Gastrocnemius medialis (tissue), 4 donors: ENCODE results near the gene P4HA2.

Experiments
- POLR2A ChIP-seq, 2 donors: fragments of 450-650 bp; IDR thresholded peaks; one replicate each; pipeline ENCODE4 v1.6.1; 2017; ENCODE audit warnings: antibody characterized with exemption in 2 of 2, mild to moderate bottlenecking in 2 of 2, moderate library complexity in 2 of 2
- TF ChIP-seq, protein P1 (sequence below), 5 experiments: fragments of 450-650 bp in 3 of 5; fragments of 200-600 bp in 2 of 5; sonication (generic) in 2 of 5; IDR thresholded peaks in 4 of 5; conservative IDR thresholded peaks in 1 of 5; 1 replicate in 4 of 5; 2 replicates in 1 of 5; pipeline ENCODE4 v1.5.1; 2016 to 2019; ENCODE audit warnings: antibody characterized with exemption in 5 of 5, mild to moderate bottlenecking in 3 of 5, moderate library complexity in 3 of 5

DNA sequence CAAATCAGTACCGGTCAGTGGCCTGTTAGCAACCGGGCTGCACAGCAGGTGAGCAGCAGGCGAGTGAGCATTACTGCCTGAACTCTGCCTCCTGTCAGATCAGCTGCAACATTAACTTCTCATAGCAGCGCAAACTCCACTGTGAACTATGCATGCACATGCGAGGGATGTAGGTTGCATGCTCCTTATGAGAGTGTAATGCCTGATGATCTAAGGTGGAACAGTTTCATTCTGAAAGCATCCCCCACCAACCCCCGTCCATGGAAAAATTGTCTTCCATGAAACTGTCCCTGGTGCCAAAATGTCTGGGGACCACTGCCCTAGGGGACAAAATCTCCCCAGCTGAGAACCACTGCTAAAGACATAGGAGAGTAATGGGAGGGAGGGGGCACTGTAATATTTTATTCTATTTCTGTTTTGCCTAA is 51.1 kb downstream of the P4HA2 start:
- TF ChIP-seq, protein P1, sequence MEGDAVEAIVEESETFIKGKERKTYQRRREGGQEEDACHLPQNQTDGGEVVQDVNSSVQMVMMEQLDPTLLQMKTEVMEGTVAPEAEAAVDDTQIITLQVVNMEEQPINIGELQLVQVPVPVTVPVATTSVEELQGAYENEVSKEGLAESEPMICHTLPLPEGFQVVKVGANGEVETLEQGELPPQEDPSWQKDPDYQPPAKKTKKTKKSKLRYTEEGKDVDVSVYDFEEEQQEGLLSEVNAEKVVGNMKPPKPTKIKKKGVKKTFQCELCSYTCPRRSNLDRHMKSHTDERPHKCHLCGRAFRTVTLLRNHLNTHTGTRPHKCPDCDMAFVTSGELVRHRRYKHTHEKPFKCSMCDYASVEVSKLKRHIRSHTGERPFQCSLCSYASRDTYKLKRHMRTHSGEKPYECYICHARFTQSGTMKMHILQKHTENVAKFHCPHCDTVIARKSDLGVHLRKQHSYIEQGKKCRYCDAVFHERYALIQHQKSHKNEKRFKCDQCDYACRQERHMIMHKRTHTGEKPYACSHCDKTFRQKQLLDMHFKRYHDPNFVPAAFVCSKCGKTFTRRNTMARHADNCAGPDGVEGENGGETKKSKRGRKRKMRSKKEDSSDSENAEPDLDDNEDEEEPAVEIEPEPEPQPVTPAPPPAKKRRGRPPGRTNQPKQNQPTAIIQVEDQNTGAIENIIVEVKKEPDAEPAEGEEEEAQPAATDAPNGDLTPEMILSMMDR (IDR thresholded peaks at IDR 0.05 in 4 of 5, conservative IDR thresholded peaks at IDR 0.05 in 1 of 5): no peak
- TF ChIP-seq POLR2A (IDR thresholded peaks at IDR 0.05): no peak
